ENCODE data around the gene PKNOX1.
A peak's percentile ranks its signal among the peaks of the same experiment; 100 is the strongest.
"Not testable (repeated sequence)": the region's sequence is repeated elsewhere in the genome, so short reads cannot be mapped to it uniquely, and the experiment has no call there.

Gene PKNOX1

DNA sequence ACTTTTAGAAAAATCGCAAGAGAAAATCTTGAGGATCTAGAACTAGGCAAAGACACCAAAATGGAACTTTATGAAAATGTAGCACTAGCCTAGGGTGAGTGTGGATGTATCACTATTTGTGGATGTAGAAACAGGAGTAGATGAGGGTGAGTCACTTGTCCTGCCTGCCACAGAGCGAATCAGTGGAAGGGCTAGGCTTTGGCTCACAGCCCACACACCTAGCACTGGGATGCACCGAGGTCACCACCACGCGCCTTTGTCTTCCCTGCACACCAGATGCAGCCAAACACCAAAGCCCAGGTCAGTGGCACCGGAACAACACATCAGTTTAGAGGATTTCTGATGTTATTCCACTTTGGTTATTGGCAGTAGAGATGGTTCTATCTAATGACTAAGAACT is 38.2 kb downstream of the PKNOX1 start:
- H3K27ac ChIP-seq: no peak overlapping the region
- DNase-seq (ENCODE audit: low read depth, low spot score): peak; percentile 14

DNA sequence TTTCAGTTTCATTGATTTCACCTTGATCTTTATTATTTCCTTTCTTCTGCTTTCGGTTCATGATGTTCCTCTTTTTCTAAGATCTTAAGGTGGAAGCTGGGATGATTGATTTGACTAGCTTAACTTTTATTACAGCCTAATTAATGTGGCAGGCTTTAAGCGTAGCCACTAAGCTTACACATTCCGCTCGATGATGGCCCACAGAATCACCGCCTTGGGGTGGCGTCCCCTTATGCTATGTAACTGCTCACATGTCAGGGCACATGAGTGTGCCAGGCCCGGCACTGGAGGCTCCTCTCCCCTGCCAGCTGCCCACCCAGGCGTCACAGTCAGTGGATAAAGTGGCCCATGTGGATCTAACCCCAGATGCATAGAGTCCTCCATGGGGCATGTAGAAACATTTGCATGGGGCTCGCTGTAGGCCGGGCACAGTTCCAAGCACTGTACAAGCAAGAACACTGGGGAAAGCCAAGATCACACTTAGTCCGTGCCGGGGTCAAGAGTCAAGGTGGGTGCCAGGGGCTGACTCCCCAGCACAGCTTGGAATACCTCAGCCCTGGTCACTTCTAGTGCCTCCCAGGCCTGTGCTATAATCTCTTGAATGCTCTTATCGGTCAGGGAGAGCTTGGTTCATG is 41.7 kb downstream of the PKNOX1 start:
- no peak for DNase-seq (ENCODE audit: low read depth, low spot score)
- no peak overlapping the region for H3K27ac ChIP-seq

DNA sequence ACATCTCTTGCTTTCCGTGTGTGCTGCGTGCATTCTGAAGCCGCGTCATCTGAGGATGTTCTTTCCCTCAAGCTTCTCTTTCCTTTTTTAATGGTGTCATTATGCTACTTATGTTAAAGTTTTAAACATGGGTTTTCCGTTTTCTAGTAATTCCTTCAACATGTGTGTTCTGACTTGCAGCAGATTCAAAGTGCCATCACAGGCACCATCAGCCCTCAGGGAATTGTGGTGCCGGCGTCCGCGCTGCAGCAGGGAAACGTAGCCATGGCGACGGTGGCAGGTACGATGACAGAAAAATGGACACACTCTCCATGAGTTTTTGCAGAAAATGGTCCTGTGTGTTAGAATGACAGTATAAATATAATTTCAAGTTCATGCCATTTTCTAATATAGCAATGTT is 42.4 kb downstream of the PKNOX1 start:
- H3K27ac ChIP-seq: no peak overlapping the region
- DNase-seq (ENCODE audit: low read depth, low spot score): no peak

DNA sequence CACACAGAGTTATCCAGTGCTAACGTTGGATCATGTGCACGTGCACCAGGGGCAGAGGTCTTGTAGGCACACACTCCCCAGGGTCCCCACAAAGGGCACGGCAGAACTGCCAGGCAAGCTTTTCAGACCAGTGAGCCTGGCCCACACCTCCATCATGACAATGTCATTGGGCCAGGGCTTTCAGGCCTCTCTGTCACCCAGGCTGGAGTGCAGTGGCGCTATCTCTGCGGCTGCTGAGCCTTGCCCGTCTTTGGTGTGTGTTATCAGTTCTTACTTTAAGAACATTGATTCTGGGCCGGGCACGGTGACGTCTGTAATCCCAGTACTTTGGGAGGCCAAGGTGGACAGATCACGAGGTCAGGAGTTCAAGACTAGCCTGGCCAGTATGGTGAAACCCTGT is 44.2 kb downstream of the PKNOX1 start:
- H3K27ac ChIP-seq: no peak overlapping the region
- DNase-seq (ENCODE audit: low read depth, low spot score): no peak

DNA sequence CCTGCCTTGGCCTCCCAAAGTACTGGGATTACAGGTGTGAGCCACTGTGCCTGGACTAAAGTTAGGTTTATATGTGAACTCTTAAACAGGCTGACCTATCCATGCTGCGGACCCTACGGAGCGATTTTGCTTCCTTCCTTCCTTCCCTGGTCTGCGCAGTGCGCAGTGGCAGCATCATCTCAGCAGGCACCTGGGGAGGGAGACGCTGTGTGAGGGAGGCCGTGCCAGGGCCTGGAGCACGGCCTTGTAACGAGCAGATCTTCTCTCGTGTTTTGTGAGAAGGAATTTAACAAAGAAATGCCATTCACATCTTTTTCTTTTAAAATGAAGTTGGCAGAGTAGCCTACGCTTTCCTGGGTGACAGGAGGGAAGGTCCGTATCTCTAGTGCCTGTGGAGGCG is 45.8 kb downstream of the PKNOX1 start:
- no peak for DNase-seq (ENCODE audit: low read depth, low spot score)
- H3K27ac ChIP-seq: no peak overlapping the region

DNA sequence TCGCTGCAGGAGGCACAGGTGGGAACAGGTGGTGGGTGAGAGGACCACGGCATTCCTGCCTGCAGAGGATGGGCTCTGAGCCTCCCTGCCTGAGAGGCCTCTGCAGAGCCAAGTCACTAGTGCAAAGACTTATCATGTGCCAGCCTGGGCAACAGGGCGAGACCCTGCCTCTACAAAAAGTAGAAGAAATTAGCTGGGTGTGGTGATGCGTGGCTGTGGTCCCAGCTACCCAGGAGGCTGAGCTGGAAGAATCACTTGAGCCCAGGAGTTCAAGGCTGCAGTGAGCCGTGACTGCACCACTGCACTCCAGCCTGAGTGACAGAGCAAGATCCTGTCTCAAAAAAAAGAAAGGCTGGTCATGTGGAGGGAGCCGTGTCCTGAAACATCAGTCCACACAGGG is 46.4 kb downstream of the PKNOX1 start:
- no peak overlapping the region for H3K27ac ChIP-seq
- DNase-seq (ENCODE audit: low read depth, low spot score): no peak

- no peak overlapping the region for H3K27ac ChIP-seq
- no peak for DNase-seq (ENCODE audit: low read depth, low spot score)
Measured at GRCh38 chr21:43021191-43021590, 46.8 kb downstream of the PKNOX1 start.

GRCh38 chr21:43021756-43022600 is 47.6 kb downstream of the PKNOX1 start:
- no peak for DNase-seq (ENCODE audit: low read depth, low spot score)
- H3K27ac ChIP-seq: no peak overlapping the region

DNA sequence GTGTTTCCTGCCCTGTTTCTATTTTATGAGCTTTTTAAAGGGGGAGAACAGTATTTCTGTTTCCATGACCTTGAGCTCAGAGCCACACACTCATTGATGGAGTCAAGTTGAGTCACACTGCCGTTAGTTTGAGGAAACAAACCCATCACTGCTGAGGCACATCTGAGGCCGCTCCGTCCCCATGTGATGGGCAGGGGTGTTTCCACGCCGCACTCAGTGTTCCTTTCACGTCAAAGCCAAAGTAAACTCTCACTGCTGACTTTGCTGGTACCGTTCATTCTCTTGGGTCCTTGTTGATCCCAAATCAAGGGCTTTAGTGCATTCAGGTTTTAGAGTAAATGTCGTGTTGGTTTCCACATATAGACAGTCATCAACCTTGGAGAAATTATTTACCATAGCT is 48.8 kb downstream of the PKNOX1 start:
- no peak for DNase-seq (ENCODE audit: low read depth, low spot score)
- H3K27ac ChIP-seq: no peak overlapping the region

DNA sequence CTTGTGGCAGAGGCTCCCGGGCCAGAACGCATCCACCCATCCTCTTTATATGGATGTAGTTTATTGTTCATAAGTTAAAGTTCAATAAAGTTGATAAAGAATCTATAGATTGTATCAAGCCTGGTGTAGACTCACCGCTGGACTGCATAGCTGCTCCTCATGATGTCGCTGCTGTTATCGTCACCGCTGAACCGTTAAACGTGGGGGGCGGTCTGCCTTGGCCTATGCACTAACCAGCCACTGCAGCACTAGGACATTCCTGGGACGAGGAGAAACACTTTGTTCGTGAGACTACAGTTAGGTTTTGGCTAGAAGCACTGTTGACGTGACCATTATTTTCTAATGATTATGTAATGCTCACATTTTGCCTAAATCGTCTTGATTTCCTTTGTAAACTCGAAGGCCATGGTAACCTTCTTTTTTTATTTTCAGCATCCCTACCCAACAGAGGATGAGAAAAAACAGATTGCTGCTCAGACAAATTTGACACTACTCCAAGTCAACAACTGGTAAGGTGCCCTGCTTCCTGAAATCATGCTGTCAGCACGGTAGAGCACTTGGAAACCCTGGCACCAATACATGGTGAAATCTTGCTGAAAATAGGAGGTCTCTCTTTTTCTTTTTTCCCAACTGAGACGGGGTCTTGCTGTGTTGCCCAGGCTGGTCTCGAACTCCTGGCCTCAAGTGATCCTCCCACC is 50.2 kb downstream of the PKNOX1 start:
- DNase-seq (ENCODE audit: low read depth, low spot score): no peak
- H3K27ac ChIP-seq: no peak overlapping the region

GRCh38 chr21:43025636-43026180 is 51.3 kb downstream of the PKNOX1 start:
- DNase-seq (ENCODE audit: low read depth, low spot score): no peak
- no peak overlapping the region for H3K27ac ChIP-seq

- no peak for DNase-seq (ENCODE audit: low read depth, low spot score)
- no peak overlapping the region for H3K27ac ChIP-seq
Measured at GRCh38 chr21:43027846-43028731, 53.7 kb downstream of the PKNOX1 start.

GRCh38 chr21:43029785-43030184 is 55.4 kb downstream of the PKNOX1 start:
- H3K27ac ChIP-seq: no peak overlapping the region
- DNase-seq (ENCODE audit: low read depth, low spot score): no peak

DNA sequence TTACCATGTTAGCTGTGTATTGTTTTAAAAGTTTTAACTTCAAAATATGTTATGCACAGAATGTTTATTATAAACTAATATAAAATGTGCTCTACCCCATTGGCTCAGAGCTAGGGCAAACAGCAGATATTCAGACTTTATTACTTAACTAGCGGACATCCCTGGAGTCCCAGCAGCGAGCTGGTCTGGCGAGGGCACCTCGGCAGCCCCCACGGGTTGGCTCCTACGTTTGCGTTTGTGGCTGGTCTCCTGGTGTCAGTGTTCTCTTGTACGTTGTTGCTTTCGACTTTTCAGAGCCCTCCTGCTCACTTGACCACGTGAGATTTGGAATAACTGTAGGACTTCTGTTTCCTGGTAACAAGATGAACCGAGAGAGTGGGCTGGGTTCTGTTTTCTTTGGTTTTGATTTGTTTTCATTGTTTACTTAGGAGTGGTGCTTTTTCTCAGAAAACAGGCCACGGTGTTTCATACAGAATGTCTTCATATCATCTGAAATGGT is 56.8 kb downstream of the PKNOX1 start:
- no peak overlapping the region for H3K27ac ChIP-seq
- DNase-seq (ENCODE audit: low read depth, low spot score): no peak

- no peak for DNase-seq (ENCODE audit: low read depth, low spot score)
- no peak overlapping the region for H3K27ac ChIP-seq
Measured at GRCh38 chr21:43034101-43034500, 59.7 kb downstream of the PKNOX1 start.

GRCh38 chr21:43034826-43035225 is 60.5 kb downstream of the PKNOX1 start:
- no peak for DNase-seq (ENCODE audit: low read depth, low spot score)
- no peak overlapping the region for H3K27ac ChIP-seq

GRCh38 chr21:43036889-43037288 is 62.5 kb downstream of the PKNOX1 start:
- not testable (repeated sequence) for DNase-seq (ENCODE audit: low read depth, low spot score); H3K27ac ChIP-seq

DNA sequence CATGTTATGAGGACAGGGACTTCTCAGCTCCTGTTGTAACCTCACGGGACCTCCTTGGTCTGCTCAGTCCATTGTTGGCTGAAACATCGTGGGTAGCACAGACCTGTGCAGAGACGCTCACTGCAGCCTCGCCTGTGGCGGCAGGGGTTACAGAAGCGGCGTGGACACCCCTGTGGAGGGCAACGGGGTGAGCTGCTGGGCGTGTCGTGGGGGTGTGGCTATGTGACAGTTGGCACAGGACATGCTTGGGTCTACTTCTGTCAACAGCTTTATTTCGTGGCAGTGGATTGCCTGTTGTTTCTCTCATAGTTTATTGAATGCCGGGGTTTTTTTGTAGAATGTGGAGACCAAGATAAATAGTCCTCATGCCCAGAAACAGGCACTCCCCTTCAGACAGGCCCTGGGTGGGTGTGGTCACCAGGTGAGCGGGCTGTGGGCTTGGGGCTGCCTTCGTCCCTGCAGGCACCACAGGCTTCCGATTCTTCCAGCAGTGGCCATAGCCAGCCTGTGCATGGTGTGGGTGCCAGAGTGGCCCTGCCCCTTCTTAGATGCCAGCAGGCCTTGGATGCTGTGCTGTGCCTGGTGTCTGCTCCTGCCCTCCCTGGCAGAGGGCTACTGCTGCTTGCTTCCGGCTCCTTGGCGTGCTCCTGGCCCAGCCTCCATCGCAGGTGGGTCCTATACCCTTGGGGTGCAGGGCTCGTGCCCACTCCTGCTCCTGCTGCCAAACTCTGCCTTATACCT is 63.7 kb downstream of the PKNOX1 start:
- not testable (repeated sequence) for H3K27ac ChIP-seq; DNase-seq (ENCODE audit: low read depth, low spot score)

- H3K27ac ChIP-seq; DNase-seq (ENCODE audit: low read depth, low spot score): not testable (repeated sequence)
Measured at GRCh38 chr21:43038659-43039044, 64.3 kb downstream of the PKNOX1 start.
